Stomach (tissue), 4 donors: ENCODE measurements around the gene SORCS1.

Experiments used
- POLR2A ChIP-seq, 4 donors: fragments of 450-650 bp; IDR thresholded peaks; one replicate each; pipeline ENCODE4 v1.6.1; 2016; ENCODE audit warnings: antibody characterized with exemption in 4 of 4, control low read depth in 2 of 4, mild to moderate bottlenecking in 1 of 4, moderate library complexity in 1 of 4
- POLR2AphosphoS5 ChIP-seq, 3 donors: sonication (generic); formaldehyde crosslinking; IDR thresholded peaks; one replicate each; pipeline ENCODE4 v1.6.1; 2016; ENCODE audit warnings: antibody characterized with exemption in 3 of 3
- TF ChIP-seq, protein P1 (sequence below), 7 experiments: fragments of 450-650 bp in 4 of 7; fragments of 200-600 bp in 3 of 7; sonication (generic) in 3 of 7; IDR thresholded peaks; one replicate each; pipeline ENCODE4 v1.5.1; 2016 to 2019; ENCODE audit warnings: antibody characterized with exemption in 7 of 7, control low read depth in 2 of 7, mild to moderate bottlenecking in 1 of 7

DNA sequence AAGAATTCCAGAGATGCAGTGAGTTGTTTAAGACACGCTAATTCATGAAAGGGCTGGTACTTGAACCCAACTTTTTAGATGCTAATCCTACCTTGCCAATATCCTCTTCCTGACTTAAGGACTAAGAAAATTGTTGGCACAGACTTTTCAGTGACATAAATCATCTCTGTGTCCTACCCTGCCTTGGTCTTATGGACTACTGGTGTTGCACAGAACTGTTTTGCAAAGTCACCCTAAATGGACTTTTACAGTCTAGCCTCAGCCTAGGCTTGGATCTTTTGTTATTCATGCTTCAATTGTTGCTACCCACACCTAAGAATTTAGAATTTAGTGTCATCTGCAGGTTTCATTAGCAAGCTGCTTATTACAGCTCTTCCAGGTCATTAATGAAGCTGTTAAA lies 112.7 kb downstream of the SORCS1 start:
- TF ChIP-seq, protein P1, sequence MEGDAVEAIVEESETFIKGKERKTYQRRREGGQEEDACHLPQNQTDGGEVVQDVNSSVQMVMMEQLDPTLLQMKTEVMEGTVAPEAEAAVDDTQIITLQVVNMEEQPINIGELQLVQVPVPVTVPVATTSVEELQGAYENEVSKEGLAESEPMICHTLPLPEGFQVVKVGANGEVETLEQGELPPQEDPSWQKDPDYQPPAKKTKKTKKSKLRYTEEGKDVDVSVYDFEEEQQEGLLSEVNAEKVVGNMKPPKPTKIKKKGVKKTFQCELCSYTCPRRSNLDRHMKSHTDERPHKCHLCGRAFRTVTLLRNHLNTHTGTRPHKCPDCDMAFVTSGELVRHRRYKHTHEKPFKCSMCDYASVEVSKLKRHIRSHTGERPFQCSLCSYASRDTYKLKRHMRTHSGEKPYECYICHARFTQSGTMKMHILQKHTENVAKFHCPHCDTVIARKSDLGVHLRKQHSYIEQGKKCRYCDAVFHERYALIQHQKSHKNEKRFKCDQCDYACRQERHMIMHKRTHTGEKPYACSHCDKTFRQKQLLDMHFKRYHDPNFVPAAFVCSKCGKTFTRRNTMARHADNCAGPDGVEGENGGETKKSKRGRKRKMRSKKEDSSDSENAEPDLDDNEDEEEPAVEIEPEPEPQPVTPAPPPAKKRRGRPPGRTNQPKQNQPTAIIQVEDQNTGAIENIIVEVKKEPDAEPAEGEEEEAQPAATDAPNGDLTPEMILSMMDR (IDR thresholded peaks at IDR 0.05) = no peak
- no peak for TF ChIP-seq POLR2A (IDR thresholded peaks at IDR 0.05)
- no peak for TF ChIP-seq POLR2AphosphoS5 (IDR thresholded peaks at IDR 0.05)
